Ascending aorta (tissue), 2 donors: ENCODE data around the gene PWP2. TPM values are rescaled to one million over a fixed set of nuclear protein-coding genes. Genes with fewer than 3 reads are reported as not detected.
A peak's percentile ranks its signal among the peaks of the same experiment; 100 is the strongest.
"Not testable (repeated sequence)": the region's sequence is repeated elsewhere in the genome, so short reads cannot be mapped to it uniquely, and the experiment has no call there.

ENCODE experiments used
- DNase-seq, 2 donors: peaks; one replicate each; pipeline ENCODE4 v3.0.0-alpha.2; 2019; ENCODE audit warnings: low spot score in 2 of 2
- H3K27ac ChIP-seq, 2 donors: fragments of 200-600 bp; sonication (generic); one replicate each; pipeline ENCODE4 v1.5.1; 2016 to 2017; ENCODE audit warnings: mild to moderate bottlenecking in 1 of 2
- H3K27me3 ChIP-seq: fragments of 200-600 bp; sonication (generic); one replicate; pipeline ENCODE4 v1.5.1; 2017
- H3K36me3 ChIP-seq, 2 donors: fragments of 200-600 bp; sonication (generic); one replicate each; pipeline ENCODE4 v1.5.1; 2016
- H3K4me1 ChIP-seq, 2 donors: fragments of 200-600 bp; sonication (generic); one replicate each; pipeline ENCODE4 v1.5.1; 2016 to 2017; ENCODE audit warnings: mild to moderate bottlenecking in 1 of 2
- H3K4me3 ChIP-seq, 2 donors: fragments of 200-600 bp; sonication (generic); one replicate each; pipeline ENCODE4 v1.5.1; 2016 to 2017; ENCODE audit warnings: mild to moderate bottlenecking in 1 of 2
- H3K9me3 ChIP-seq, 2 donors: fragments of 200-600 bp; sonication (generic); one replicate each; pipeline ENCODE4 v1.5.1; 2016
- intact Hi-C: fragments of 100-400 bp; cut with DNase I; formaldehyde crosslinking; loops from one replicate; pipeline ENCODE4 v1.15.1; 2023
- total RNA-seq: library from RNA; depleted of rRNA; stranded (reverse); fragments of >200 nt; gene quantifications from one replicate; pipeline ENCODE4 v1.1.0, GENCODE V29; 2016

Gene PWP2
- total RNA-seq, 1 donor from 2014 or later = 2.7 TPM

GRCh38 chr21:44160298-44160672 is 53.1 kb downstream of the PWP2 start:
- intact Hi-C loops, H3K9me3 ChIP-seq, H3K27ac ChIP-seq, H3K4me3 ChIP-seq, H3K27me3 ChIP-seq, H3K4me1 ChIP-seq, DNase-seq, H3K36me3 ChIP-seq: not testable (repeated sequence)

- H3K4me3 ChIP-seq, H3K9me3 ChIP-seq, H3K36me3 ChIP-seq, H3K27me3 ChIP-seq, H3K27ac ChIP-seq, H3K4me1 ChIP-seq, DNase-seq, intact Hi-C loops: not testable (repeated sequence)
Observed at GRCh38 chr21:44160821-44161220, 53.6 kb downstream of the PWP2 start.

- intact Hi-C loops, H3K36me3 ChIP-seq, H3K27me3 ChIP-seq, DNase-seq, H3K9me3 ChIP-seq, H3K4me1 ChIP-seq, H3K27ac ChIP-seq, H3K4me3 ChIP-seq: not testable (repeated sequence)
Observed at GRCh38 chr21:44163167-44163653, 56.0 kb downstream of the PWP2 start.

GRCh38 chr21:44165933-44166332 is 58.7 kb downstream of the PWP2 start:
- H3K9me3 ChIP-seq, intact Hi-C loops, H3K4me3 ChIP-seq: not testable (repeated sequence)

GRCh38 chr21:44167527-44167926 is 60.3 kb downstream of the PWP2 start:
- not testable (repeated sequence) for H3K4me3 ChIP-seq, H3K36me3 ChIP-seq

More at GRCh38 chr21:44165933-44166332, 58.7 kb downstream of the PWP2 start:
- H3K27ac ChIP-seq, H3K27me3 ChIP-seq, H3K36me3 ChIP-seq, DNase-seq, H3K4me1 ChIP-seq: not testable (repeated sequence)

GRCh38 chr21:44170326-44170725 is 63.1 kb downstream of the PWP2 start:
- H3K9me3 ChIP-seq, H3K27me3 ChIP-seq, H3K4me1 ChIP-seq, H3K4me3 ChIP-seq, DNase-seq, H3K36me3 ChIP-seq, H3K27ac ChIP-seq, intact Hi-C loops: not testable (repeated sequence)

More at GRCh38 chr21:44167527-44167926, 60.3 kb downstream of the PWP2 start:
- H3K27me3 ChIP-seq, H3K4me1 ChIP-seq, DNase-seq, H3K9me3 ChIP-seq, H3K27ac ChIP-seq, intact Hi-C loops: not testable (repeated sequence)

- intact Hi-C loops, H3K4me1 ChIP-seq, H3K27me3 ChIP-seq, H3K27ac ChIP-seq, H3K4me3 ChIP-seq, H3K9me3 ChIP-seq, H3K36me3 ChIP-seq: not testable (repeated sequence)
- peak in 1 of 2 donors; percentile 50 for DNase-seq
Observed at GRCh38 chr21:44170863-44171262, 63.7 kb downstream of the PWP2 start.

GRCh38 chr21:44171962-44172572 is 64.9 kb downstream of the PWP2 start:
- H3K27me3 ChIP-seq, DNase-seq, intact Hi-C loops: not testable (repeated sequence)

GRCh38 chr21:44172741-44173140 is 65.5 kb downstream of the PWP2 start:
- H3K4me3 ChIP-seq, H3K4me1 ChIP-seq, H3K9me3 ChIP-seq, DNase-seq, H3K27ac ChIP-seq, H3K36me3 ChIP-seq, H3K27me3 ChIP-seq, intact Hi-C loops: not testable (repeated sequence)

More at GRCh38 chr21:44171962-44172572, 64.9 kb downstream of the PWP2 start:
- not testable (repeated sequence) for H3K4me3 ChIP-seq, H3K9me3 ChIP-seq, H3K36me3 ChIP-seq, H3K27ac ChIP-seq, H3K4me1 ChIP-seq

GRCh38 chr21:44175189-44175588 is 68.0 kb downstream of the PWP2 start:
- DNase-seq, H3K27ac ChIP-seq, intact Hi-C loops, H3K27me3 ChIP-seq, H3K36me3 ChIP-seq, H3K4me3 ChIP-seq, H3K9me3 ChIP-seq, H3K4me1 ChIP-seq: not testable (repeated sequence)

GRCh38 chr21:44176127-44176526 is 68.9 kb downstream of the PWP2 start:
- DNase-seq, H3K4me1 ChIP-seq, H3K36me3 ChIP-seq, H3K27ac ChIP-seq, H3K27me3 ChIP-seq, H3K9me3 ChIP-seq, H3K4me3 ChIP-seq, intact Hi-C loops: not testable (repeated sequence)

Other genes starting within 250 kb of the PWP2 start
- gene AGPAT3, start 242.2 kb upstream of the PWP2 start, total RNA-seq = 65.9 TPM
- 7.9 TPM for gene TRAPPC10, start 95.1 kb upstream of the PWP2 start, total RNA-seq
- gene GATD3, start 26.3 kb downstream of the PWP2 start, total RNA-seq = not detected
- gene ICOSLG, start 133.5 kb downstream of the PWP2 start, total RNA-seq = not detected
- not detected for gene DNMT3L, start 154.5 kb downstream of the PWP2 start, total RNA-seq
- 0.75 TPM for gene AIRE, start 178.5 kb downstream of the PWP2 start, total RNA-seq
- gene PFKL, start 192.7 kb downstream of the PWP2 start, total RNA-seq = 153 TPM
- 68.5 TPM for gene CFAP410, start 232.0 kb downstream of the PWP2 start, total RNA-seq
- gene TRPM2, start 246.2 kb downstream of the PWP2 start, total RNA-seq = 0.43 TPM